GM12878 (cell line): ENCODE results near the gene ZNF71. TPM values are rescaled to one million over a fixed set of nuclear protein-coding genes. Genes with fewer than 3 reads are reported as not detected.

ENCODE experiments used
- BHLHE40 ChIP-seq, 2 experiments: fragments of 450-650 bp in 1 of 2; IDR thresholded peaks; 2 replicates each; pipeline ENCODE4 v1.6.1; 2011 to 2017; ENCODE audit warnings: low read depth in 2 of 2, borderline replicate concordance in 1 of 2, improper control_type of control experiment in 1 of 2, low read length in 1 of 2, mild to moderate bottlenecking in 1 of 2
- CBFB ChIP-seq: IDR thresholded peaks from 2 replicates; pipeline ENCODE4 v1.6.1; 2016; ENCODE audit warnings: antibody characterized with exemption, low read depth
- CBX3 ChIP-seq: fragments of 200-600 bp; sonication (generic); IDR thresholded peaks from 2 replicates; pipeline ENCODE4 v1.6.1; 2016; ENCODE audit warnings: low read depth, borderline replicate concordance
- DPF2 ChIP-seq: fragments of 450-650 bp; IDR thresholded peaks from 2 replicates; pipeline ENCODE4 v1.6.1; 2017; ENCODE audit warnings: mild to moderate bottlenecking
- EGR1 ChIP-seq, 2 experiments: IDR thresholded peaks; 1 replicate in 1 of 2; 2 replicates in 1 of 2; pipeline ENCODE4 v1.6.1; 2011 to 2012; ENCODE audit warnings: low read depth in 2 of 2, low read length in 2 of 2, borderline replicate concordance in 1 of 2, mild to moderate bottlenecking in 1 of 2, moderate library complexity in 1 of 2
- ESRRA ChIP-seq: IDR thresholded peaks from 2 replicates; pipeline ENCODE4 v1.6.1; 2012; ENCODE audit warnings: mild to moderate bottlenecking, low read length, improper control_type of control experiment
- FOS ChIP-seq: IDR thresholded peaks from 3 replicates; pipeline ENCODE4 v1.6.1; 2011; ENCODE audit warnings: borderline replicate concordance; ENCODE audit not compliant: insufficient read length; ENCODE audit errors: extremely low read depth
- GABPA ChIP-seq: IDR thresholded peaks from 2 replicates; pipeline ENCODE4 v1.6.1; 2014; ENCODE audit warnings: antibody characterized with exemption, low read depth, mild to moderate bottlenecking, inconsistent platforms
- MTA3 ChIP-seq: IDR thresholded peaks from 2 replicates; pipeline ENCODE4 v1.6.1; 2012; ENCODE audit warnings: low read length, inconsistent platforms, borderline replicate concordance
- SPI1 ChIP-seq: IDR thresholded peaks from 2 replicates; pipeline ENCODE4 v1.6.1; 2011; ENCODE audit warnings: low read depth, mild to moderate bottlenecking, low read length, moderate library complexity, borderline replicate concordance; ENCODE audit not compliant: insufficient read depth
- SREBF2 ChIP-seq: IDR thresholded peaks from 2 replicates; pipeline ENCODE4 v1.6.1; 2012; ENCODE audit warnings: mild to moderate bottlenecking, low read length
- ZZZ3 ChIP-seq: IDR thresholded peaks from 2 replicates; pipeline ENCODE4 v1.6.1; 2011; ENCODE audit warnings: low read depth; ENCODE audit not compliant: control insufficient read depth, insufficient read length
- polyA plus RNA-seq, 11 experiments: library from polyadenylated mRNA; depleted of rRNA in 4 of 11; unstranded in 6 of 11; stranded (reverse) in 5 of 11; fragments of >200 nt; fragmentation: Nextera tagmentation in 4 of 11; fragmentation: Illumina TruSeq in 1 of 11; extraction: Ambion mirVana in 4 of 11; extraction: Trizol in 1 of 11; gene quantifications; 1 replicate in 1 of 11; 2 replicates in 10 of 11; pipeline versions ENCODE4 v1.2.1 to v1.2.3, GENCODE V29; 2011 to 2016; ENCODE audit warnings: inconsistent platforms in 2 of 11, missing spikeins in 2 of 11, low read depth in 1 of 11
- total RNA-seq, 4 experiments: library from RNA; depleted of rRNA in 3 of 4; stranded (reverse); fragments of >200 nt in 3 of 4; fragmentation: Illumina TruSeq in 1 of 4; extraction: Trizol in 1 of 4; gene quantifications; 2 replicates each; pipeline versions ENCODE4 v1.2.1 to v1.2.3, GENCODE V29; 2013 to 2021
- TF ChIP-seq, protein P1 (sequence below): IDR thresholded peaks from 2 replicates; pipeline ENCODE4 v1.6.1; 2012; ENCODE audit warnings: low read depth, low read length, improper control_type of control experiment
- TF ChIP-seq, protein P2 (sequence below): fragments of 450-650 bp; IDR thresholded peaks from 2 replicates; pipeline ENCODE4 v1.6.1; 2016; ENCODE audit warnings: mild to moderate bottlenecking, moderate library complexity, borderline replicate concordance
- TF ChIP-seq, protein P3 (sequence below): fragments of 450-650 bp; conservative IDR thresholded peaks from 2 replicates; pipeline ENCODE4 v1.6.1; 2017; ENCODE audit warnings: mild to moderate bottlenecking, moderate library complexity
- TF ChIP-seq, protein P4 (sequence below): IDR thresholded peaks from 2 replicates; pipeline ENCODE4 v1.6.1; 2012; ENCODE audit warnings: low read depth, low read length, improper control_type of control experiment
- TF ChIP-seq, protein P5 (sequence below): fragments of 450-650 bp; IDR thresholded peaks from 2 replicates; pipeline ENCODE4 v1.6.1; 2018; ENCODE audit warnings: borderline replicate concordance, mild to moderate bottlenecking; ENCODE audit not compliant: partially characterized antibody

The ZNF71 gene
- total and polyA plus RNA-seq, 10 of the 15 experiments (the other 5 are each of a cell fraction or from before 2014, with no cell fraction given), result 0.48 to 5.7 (median 3.5) TPM

DNA sequence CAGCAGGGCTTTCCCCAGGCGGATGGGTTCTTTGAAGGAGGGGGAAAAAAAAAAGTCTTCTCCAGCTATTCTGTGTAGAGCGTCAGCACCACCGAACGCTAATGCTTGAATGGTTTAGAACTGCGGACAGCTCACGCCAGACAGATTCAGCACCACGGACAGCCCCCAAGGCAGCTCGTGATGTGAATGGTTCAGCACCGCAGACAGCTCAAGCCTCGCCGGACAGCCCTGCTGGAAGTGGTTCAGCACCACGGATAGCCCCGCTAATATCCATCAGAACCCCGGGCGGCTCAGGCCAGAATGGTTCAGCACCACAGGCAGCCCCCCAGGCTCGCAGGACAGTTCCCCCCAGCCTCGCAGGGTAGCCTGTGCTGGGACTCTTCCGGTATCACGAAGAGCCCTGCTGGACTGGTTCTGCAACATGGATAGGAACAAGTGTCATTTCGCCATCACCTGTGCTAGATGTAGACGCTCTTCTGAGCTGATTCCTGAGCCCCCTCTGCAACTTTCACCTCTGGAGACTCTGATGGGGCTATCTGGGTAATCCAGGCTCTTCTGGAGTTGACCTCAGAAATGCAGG lies 43.0 kb downstream of the ZNF71 start (continued):
- TF ChIP-seq, protein P1, sequence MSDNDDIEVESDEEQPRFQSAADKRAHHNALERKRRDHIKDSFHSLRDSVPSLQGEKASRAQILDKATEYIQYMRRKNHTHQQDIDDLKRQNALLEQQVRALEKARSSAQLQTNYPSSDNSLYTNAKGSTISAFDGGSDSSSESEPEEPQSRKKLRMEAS, result no peak
- no peak for TF ChIP-seq SPI1
- TF ChIP-seq, protein P2, sequence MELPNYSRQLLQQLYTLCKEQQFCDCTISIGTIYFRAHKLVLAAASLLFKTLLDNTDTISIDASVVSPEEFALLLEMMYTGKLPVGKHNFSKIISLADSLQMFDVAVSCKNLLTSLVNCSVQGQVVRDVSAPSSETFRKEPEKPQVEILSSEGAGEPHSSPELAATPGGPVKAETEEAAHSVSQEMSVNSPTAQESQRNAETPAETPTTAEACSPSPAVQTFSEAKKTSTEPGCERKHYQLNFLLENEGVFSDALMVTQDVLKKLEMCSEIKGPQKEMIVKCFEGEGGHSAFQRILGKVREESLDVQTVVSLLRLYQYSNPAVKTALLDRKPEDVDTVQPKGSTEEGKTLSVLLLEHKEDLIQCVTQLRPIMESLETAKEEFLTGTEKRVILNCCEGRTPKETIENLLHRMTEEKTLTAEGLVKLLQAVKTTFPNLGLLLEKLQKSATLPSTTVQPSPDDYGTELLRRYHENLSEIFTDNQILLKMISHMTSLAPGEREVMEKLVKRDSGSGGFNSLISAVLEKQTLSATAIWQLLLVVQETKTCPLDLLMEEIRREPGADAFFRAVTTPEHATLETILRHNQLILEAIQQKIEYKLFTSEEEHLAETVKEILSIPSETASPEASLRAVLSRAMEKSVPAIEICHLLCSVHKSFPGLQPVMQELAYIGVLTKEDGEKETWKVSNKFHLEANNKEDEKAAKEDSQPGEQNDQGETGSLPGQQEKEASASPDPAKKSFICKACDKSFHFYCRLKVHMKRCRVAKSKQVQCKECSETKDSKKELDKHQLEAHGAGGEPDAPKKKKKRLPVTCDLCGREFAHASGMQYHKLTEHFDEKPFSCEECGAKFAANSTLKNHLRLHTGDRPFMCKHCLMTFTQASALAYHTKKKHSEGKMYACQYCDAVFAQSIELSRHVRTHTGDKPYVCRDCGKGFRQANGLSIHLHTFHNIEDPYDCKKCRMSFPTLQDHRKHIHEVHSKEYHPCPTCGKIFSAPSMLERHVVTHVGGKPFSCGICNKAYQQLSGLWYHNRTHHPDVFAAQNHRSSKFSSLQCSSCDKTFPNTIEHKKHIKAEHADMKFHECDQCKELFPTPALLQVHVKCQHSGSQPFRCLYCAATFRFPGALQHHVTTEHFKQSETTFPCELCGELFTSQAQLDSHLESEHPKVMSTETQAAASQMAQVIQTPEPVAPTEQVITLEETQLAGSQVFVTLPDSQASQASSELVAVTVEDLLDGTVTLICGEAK, result peak; percentile 74
- no peak for TF ChIP-seq GABPA
- TF ChIP-seq, protein P3, sequence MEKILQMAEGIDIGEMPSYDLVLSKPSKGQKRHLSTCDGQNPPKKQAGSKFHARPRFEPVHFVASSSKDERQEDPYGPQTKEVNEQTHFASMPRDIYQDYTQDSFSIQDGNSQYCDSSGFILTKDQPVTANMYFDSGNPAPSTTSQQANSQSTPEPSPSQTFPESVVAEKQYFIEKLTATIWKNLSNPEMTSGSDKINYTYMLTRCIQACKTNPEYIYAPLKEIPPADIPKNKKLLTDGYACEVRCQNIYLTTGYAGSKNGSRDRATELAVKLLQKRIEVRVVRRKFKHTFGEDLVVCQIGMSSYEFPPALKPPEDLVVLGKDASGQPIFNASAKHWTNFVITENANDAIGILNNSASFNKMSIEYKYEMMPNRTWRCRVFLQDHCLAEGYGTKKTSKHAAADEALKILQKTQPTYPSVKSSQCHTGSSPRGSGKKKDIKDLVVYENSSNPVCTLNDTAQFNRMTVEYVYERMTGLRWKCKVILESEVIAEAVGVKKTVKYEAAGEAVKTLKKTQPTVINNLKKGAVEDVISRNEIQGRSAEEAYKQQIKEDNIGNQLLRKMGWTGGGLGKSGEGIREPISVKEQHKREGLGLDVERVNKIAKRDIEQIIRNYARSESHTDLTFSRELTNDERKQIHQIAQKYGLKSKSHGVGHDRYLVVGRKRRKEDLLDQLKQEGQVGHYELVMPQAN, result 0 out of 2 replicates have a peak, but pooled peaks have one; percentile 33
- no peak for TF ChIP-seq ZZZ3
- TF ChIP-seq FOS, result no peak
- TF ChIP-seq BHLHE40 (IDR thresholded peaks at IDR 0.05; ENCODE audit: borderline replicate concordance in 1 of 2, low read depth in 2 of 2, low read length in 1 of 2), result 0 out of 4 replicates have a peak, but pooled peaks of 1 of the 2 experiments have one; percentile 12
- TF ChIP-seq ESRRA, result no peak
- TF ChIP-seq, protein P4, sequence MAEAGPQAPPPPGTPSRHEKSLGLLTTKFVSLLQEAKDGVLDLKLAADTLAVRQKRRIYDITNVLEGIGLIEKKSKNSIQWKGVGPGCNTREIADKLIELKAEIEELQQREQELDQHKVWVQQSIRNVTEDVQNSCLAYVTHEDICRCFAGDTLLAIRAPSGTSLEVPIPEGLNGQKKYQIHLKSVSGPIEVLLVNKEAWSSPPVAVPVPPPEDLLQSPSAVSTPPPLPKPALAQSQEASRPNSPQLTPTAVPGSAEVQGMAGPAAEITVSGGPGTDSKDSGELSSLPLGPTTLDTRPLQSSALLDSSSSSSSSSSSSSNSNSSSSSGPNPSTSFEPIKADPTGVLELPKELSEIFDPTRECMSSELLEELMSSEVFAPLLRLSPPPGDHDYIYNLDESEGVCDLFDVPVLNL, result no peak
- TF ChIP-seq CBX3, result no peak
- TF ChIP-seq EGR1 (IDR thresholded peaks at IDR 0.05; ENCODE audit: borderline replicate concordance in 1 of 2, low read depth in 2 of 2, low read length in 2 of 2), result no peak
- TF ChIP-seq, protein P5, sequence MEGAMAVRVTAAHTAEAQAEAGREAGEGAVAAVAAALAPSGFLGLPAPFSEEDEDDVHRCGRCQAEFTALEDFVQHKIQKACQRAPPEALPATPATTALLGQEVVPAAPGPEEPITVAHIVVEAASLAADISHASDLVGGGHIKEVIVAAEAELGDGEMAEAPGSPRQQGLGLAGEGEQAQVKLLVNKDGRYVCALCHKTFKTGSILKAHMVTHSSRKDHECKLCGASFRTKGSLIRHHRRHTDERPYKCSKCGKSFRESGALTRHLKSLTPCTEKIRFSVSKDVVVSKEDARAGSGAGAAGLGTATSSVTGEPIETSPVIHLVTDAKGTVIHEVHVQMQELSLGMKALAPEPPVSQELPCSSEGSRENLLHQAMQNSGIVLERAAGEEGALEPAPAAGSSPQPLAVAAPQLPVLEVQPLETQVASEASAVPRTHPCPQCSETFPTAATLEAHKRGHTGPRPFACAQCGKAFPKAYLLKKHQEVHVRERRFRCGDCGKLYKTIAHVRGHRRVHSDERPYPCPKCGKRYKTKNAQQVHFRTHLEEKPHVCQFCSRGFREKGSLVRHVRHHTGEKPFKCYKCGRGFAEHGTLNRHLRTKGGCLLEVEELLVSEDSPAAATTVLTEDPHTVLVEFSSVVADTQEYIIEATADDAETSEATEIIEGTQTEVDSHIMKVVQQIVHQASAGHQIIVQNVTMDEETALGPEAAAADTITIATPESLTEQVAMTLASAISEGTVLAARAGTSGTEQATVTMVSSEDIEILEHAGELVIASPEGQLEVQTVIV, result no peak
- no peak for TF ChIP-seq CBFB
- no peak for TF ChIP-seq DPF2
- no peak for TF ChIP-seq SREBF2
- TF ChIP-seq MTA3, result no peak
